Uterus (tissue), 4 donors: ENCODE measurements around the gene FNDC11. TPM values are rescaled to one million over a fixed set of nuclear protein-coding genes. Genes with fewer than 3 reads are reported as not detected.

Experiments used
- DNase-seq, 2 donors: peaks; one replicate each; pipeline ENCODE4 v3.0.0-alpha.2; 2019 to 2020
- H3K27ac ChIP-seq, 2 donors: fragments of 200-600 bp; sonication (generic); 1 replicate in 1 of 2; 2 replicates in 1 of 2; pipeline ENCODE4 v1.5.1; 2016 to 2018
- H3K27me3 ChIP-seq, 2 donors: fragments of 200-600 bp; sonication (generic); one replicate each; pipeline ENCODE4 v1.5.1; 2018 to 2019; ENCODE audit warnings: control low read depth in 1 of 2
- H3K36me3 ChIP-seq, 2 donors: fragments of 200-600 bp; sonication (generic); one replicate each; pipeline ENCODE4 v1.5.1; 2019; ENCODE audit warnings: control low read depth in 1 of 2
- H3K4me1 ChIP-seq, 2 donors: fragments of 200-600 bp; sonication (generic); one replicate each; pipeline ENCODE4 v1.5.1; 2018 to 2019; ENCODE audit warnings: control low read depth in 1 of 2
- H3K4me3 ChIP-seq, 2 donors: fragments of 200-600 bp; sonication (generic); 1 replicate in 1 of 2; 2 replicates in 1 of 2; pipeline ENCODE4 v1.5.1; 2018 to 2019; ENCODE audit warnings: mild to moderate bottlenecking in 1 of 2
- H3K9me3 ChIP-seq, 2 donors: fragments of 200-600 bp; sonication (generic); one replicate each; pipeline ENCODE4 v1.5.1; 2019; ENCODE audit warnings: control low read depth in 1 of 2
- CTCF ChIP-seq, 4 experiments: fragments of 200-600 bp in 2 of 4; fragments of 450-650 bp in 2 of 4; sonication (generic) in 2 of 4; IDR thresholded peaks; one replicate each; pipeline ENCODE4 v1.5.1; 2016 to 2019; ENCODE audit warnings: antibody characterized with exemption in 4 of 4, mild to moderate bottlenecking in 2 of 4, moderate library complexity in 1 of 4
- POLR2A ChIP-seq, 2 donors: fragments of 450-650 bp; IDR thresholded peaks; one replicate each; pipeline ENCODE4 v1.6.1; 2016; ENCODE audit warnings: antibody characterized with exemption in 2 of 2, mild to moderate bottlenecking in 1 of 2, moderate library complexity in 1 of 2
- intact Hi-C: fragments of 100-400 bp; cut with DNase I; formaldehyde crosslinking; loops from one replicate; pipeline ENCODE4 v1.15.1; 2023; ENCODE audit warnings: low total_unique reads
- total RNA-seq, 4 donors: library from RNA; depleted of rRNA in 3 of 4; stranded (reverse); fragments of >200 nt in 3 of 4; gene quantifications; one replicate each; pipeline versions ENCODE4 v1.1.0 to v1.2.4, GENCODE V29; 2014 to 2023
- donor health status: DM: yes; HTN: yes; CAD: no.

The FNDC11 gene
- total RNA-seq, 4 donors from 2014 or later: 0.34 to 0.69 TPM; not detected in 2

DNA sequence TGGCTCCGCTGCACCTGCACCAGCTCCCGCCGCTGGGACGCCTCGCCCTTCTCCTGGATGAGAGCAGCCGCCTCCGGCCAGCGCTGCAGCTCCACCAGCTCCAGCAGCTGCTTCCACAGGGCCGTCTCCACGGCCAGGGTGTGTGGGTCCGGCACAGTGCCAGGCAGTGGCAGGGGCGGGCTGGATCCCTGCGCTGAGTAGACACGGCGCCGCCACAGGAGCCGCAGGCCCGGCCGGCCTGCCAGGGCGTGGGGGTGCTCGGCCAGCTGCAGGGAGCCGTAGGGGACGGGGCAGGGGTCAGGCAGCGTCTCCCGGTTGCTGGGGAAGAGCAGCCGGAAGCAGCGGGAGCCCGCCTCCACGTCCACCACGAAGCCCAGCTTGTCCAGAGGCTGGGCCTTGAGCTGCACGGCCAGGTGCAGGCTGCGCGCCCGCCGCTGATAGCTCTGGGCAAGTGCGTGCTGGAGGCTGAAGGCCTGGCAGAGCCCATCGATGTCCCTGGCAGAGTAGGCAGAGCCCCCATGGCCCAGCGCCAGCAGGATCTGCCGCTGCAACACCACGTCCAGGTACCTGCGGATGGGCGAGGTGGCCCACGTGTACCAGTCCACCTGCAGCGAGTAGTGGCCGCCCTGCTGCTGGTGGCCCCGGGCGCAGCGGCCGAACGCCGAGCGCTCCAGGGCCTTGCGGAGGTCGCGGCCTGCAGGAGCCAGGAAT is 9.4 kb downstream of the FNDC11 start:
- intact Hi-C loops: no loop called here
- no peak for TF ChIP-seq POLR2A (IDR thresholded peaks at IDR 0.05)
- no peak for TF ChIP-seq CTCF (IDR thresholded peaks at IDR 0.05)
- no peak for DNase-seq
- no peak overlapping the region for H3K27ac ChIP-seq
- H3K9me3 ChIP-seq: no peaks in the 10 kb centered on the region
- H3K4me3 ChIP-seq: no peak overlapping the region
- H3K27me3 ChIP-seq: no peaks in the 10 kb centered on the region
- no peaks in the 10 kb centered on the region for H3K4me1 ChIP-seq
- no peaks in the 10 kb centered on the region for H3K36me3 ChIP-seq

DNA sequence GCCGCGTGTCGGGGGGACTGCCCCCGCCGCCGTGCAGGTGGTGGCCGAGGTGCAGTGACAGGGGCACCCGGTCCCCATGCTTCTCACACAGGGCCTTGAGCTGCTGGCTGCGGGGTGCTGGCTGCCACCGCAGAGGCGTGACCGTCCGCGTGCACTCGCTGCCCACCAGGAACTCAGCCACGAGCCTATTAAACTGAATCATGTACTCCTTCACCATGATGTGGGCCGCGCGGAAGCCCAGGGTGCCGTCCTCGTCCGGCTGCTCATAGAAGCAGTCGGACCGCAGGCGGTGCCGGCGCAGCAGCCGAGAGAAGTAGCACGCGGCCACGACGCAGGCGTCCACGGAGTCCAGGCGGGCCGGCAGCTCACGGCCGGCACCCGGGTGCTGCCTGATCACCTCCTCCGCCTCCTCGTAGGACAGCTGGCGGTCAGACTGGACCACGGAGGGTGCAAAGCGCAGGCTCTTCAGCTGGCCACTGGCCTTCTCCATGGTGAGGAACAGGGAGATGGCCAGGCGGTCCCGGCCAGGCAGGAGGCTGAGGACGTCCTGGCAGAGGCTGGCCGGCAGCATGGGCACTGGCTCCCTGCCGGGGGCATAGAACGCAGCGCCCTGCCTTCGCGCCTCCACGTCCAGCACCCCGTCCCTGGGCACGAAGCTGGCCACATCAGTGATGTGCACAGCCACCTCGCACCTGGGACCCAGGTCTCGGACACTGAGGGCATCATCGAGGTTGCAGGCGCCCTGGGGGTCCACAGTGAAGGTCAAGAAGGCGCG is 10.3 kb downstream of the FNDC11 start:
- TF ChIP-seq CTCF (IDR thresholded peaks at IDR 0.05) (no peak), POLR2A (IDR thresholded peaks at IDR 0.05) (no peak)

GRCh38 chr20:63565021-63565698 is 11.2 kb downstream of the FNDC11 start:
- TF ChIP-seq CTCF (IDR thresholded peaks at IDR 0.05) (no peak), POLR2A (IDR thresholded peaks at IDR 0.05) (no peak)
- Histone ChIP-seq H3K9me3 (no peaks in the 10 kb centered on the region), H3K27me3 (no peaks in the 10 kb centered on the region), H3K36me3 (no peaks in the 10 kb centered on the region), H3K4me1 (no peaks in the 10 kb centered on the region), H3K27ac (no peak overlapping the region), H3K4me3 (no peak overlapping the region)
- intact Hi-C loops: no loop called here
- DNase-seq: no peak

More for the DNA sequence above, 10.3 kb downstream of the FNDC11 start:
- no peaks in the 10 kb centered on the region for H3K27me3 ChIP-seq
- no peak for DNase-seq
- no peaks in the 10 kb centered on the region for H3K9me3 ChIP-seq
- intact Hi-C loops: no loop called here
- no peak overlapping the region for H3K27ac ChIP-seq
- H3K4me1 ChIP-seq: no peaks in the 10 kb centered on the region
- no peak overlapping the region for H3K4me3 ChIP-seq
- no peaks in the 10 kb centered on the region for H3K36me3 ChIP-seq

DNA sequence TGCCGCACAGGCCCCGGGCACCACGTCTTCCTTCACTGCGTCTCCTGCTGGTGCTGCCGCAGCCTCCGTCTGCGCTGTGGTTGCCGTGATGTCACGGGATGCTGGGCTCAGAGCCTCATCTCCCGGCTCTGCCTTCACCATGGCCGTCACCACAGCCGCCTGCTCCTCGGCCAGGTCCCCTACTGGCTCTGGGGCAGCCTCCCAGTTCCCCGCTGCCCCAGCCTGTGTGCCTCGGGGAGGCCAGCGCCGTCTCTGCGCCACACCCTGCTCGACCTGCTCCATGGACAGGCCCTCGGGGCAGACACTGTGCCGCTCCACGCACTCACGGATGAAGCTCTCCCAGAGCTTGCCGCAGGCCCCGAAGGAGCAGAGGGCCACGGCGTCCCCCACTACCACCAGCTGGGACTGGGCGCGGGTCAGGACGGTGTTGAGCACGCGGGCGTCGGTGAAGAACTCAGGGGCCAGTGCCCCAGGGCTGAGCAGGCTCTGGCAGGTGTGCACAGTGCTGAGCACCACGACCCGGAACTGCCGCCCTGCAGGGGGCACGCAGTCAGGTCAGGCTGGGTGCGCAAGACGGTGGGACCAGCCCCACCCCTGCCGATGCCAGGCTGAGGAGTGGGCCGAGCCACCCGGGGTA is 11.9 kb downstream of the FNDC11 start:
- TF ChIP-seq CTCF (IDR thresholded peaks at IDR 0.05): no peak
- TF ChIP-seq POLR2A (IDR thresholded peaks at IDR 0.05): no peak
- H3K36me3 ChIP-seq: no peaks in the 10 kb centered on the region
- H3K4me1 ChIP-seq: no peaks in the 10 kb centered on the region
- H3K27me3 ChIP-seq: no peaks in the 10 kb centered on the region
- no peak overlapping the region for H3K4me3 ChIP-seq
- no peak for DNase-seq
- H3K9me3 ChIP-seq: no peaks in the 10 kb centered on the region
- H3K27ac ChIP-seq: no peak overlapping the region
- intact Hi-C loops: no loop called here
